ENCODE measurements around the gene TCP1. TPM values are rescaled to one million over a fixed set of nuclear protein-coding genes. Genes with fewer than 3 reads are reported as not detected.

The TCP1 gene
- total and polyA plus RNA-seq, 2 of the 13 experiments (the other 11 are each of a cell fraction or from before 2014, with no cell fraction given) = 116 to 553 TPM

DNA sequence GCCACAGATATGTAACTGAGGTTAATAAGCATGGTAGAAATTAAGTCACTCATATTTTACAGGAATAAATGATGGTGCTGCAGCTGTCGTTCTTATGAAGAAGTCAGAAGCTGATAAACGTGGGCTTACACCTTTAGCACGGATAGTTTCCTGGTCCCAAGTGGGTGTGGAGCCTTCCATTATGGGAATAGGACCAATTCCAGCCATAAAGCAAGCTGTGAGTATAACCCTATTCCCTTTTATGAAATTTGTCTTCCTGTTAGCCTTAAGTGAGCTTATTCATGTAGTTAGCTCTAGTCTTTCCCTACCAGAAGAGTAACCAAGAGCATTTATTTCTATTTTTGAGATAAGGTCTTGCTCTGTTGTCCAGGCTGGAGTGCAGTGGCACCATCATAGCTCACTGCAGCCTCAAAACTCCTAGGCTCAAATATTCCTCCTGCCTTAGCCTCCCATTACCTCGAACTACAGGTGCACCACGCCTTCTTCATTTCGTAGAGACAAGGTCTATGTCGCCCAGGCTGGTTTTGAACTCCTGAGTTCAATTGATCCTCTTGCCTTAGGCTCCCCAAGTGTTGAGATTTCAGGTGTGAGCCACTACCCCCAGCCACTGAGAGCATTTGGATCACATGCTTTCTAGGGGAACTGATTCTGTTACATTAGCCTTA, 12.0 kb downstream of the TCP1 start (continued):
- TF ChIP-seq ZNF766 (CRISPR knock-in tag; IDR thresholded peaks at IDR 0.05; ENCODE audit: borderline replicate concordance) (no peak), CBX5 (CRISPR knock-in tag; IDR thresholded peaks at IDR 0.05; ENCODE audit: borderline replicate concordance) (no peak), SMARCC2 (IDR thresholded peaks at IDR 0.05) (no peak), GZF1 (CRISPR knock-in tag; IDR thresholded peaks at IDR 0.05) (no peak), HOXA7 (CRISPR knock-in tag; IDR thresholded peaks at IDR 0.05) (0 out of 2 replicates have a peak, but pooled peaks have one; percentile 36), SAP130 (CRISPR knock-in tag; IDR thresholded peaks at IDR 0.05; ENCODE audit: low read depth) (no peak)
- TF ChIP-seq, protein P1, sequence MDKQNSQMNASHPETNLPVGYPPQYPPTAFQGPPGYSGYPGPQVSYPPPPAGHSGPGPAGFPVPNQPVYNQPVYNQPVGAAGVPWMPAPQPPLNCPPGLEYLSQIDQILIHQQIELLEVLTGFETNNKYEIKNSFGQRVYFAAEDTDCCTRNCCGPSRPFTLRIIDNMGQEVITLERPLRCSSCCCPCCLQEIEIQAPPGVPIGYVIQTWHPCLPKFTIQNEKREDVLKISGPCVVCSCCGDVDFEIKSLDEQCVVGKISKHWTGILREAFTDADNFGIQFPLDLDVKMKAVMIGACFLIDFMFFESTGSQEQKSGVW (CRISPR knock-in tag; IDR thresholded peaks at IDR 0.05; ENCODE audit: borderline replicate concordance) = no peak
- TF ChIP-seq, protein P2, sequence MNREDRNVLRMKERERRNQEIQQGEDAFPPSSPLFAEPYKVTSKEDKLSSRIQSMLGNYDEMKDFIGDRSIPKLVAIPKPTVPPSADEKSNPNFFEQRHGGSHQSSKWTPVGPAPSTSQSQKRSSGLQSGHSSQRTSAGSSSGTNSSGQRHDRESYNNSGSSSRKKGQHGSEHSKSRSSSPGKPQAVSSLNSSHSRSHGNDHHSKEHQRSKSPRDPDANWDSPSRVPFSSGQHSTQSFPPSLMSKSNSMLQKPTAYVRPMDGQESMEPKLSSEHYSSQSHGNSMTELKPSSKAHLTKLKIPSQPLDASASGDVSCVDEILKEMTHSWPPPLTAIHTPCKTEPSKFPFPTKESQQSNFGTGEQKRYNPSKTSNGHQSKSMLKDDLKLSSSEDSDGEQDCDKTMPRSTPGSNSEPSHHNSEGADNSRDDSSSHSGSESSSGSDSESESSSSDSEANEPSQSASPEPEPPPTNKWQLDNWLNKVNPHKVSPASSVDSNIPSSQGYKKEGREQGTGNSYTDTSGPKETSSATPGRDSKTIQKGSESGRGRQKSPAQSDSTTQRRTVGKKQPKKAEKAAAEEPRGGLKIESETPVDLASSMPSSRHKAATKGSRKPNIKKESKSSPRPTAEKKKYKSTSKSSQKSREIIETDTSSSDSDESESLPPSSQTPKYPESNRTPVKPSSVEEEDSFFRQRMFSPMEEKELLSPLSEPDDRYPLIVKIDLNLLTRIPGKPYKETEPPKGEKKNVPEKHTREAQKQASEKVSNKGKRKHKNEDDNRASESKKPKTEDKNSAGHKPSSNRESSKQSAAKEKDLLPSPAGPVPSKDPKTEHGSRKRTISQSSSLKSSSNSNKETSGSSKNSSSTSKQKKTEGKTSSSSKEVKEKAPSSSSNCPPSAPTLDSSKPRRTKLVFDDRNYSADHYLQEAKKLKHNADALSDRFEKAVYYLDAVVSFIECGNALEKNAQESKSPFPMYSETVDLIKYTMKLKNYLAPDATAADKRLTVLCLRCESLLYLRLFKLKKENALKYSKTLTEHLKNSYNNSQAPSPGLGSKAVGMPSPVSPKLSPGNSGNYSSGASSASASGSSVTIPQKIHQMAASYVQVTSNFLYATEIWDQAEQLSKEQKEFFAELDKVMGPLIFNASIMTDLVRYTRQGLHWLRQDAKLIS (CRISPR knock-in tag; IDR thresholded peaks at IDR 0.05) = no peak

DNA sequence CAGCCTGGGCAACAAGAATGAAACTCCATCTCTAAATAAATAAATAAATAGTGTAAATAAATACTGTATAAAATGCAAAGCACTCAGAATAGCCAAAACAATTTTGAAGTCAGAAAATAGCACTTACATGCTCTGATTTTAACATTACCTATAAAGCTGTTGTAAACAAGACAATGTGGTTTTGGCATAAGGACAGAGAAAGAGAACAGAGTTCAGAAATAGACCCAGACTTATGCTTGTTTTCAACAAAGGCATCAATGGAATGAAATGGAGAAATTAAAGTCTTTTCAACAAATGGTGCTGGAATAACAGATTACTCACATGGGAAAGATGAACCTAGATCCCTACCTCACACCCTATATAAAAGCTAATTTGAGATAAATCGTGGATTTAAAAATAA, 17.2 kb downstream of the TCP1 start:
- Histone ChIP-seq H3K4me3 (replicated peaks in 1 of 3; ENCODE audit: insufficient read depth in 1 of 3, low read depth in 2 of 3, low read length in 3 of 3) (no peak overlapping the region), H3K9me3 (ENCODE audit: low read length) (no peaks in the 10 kb centered on the region), H2AFZ (ENCODE audit: low read length) (no peak overlapping the region), H3K27ac (ENCODE audit: extremely low read length, insufficient read depth, low read length) (no peak overlapping the region), H3K36me3 (replicated peaks in 1 of 2; ENCODE audit: control insufficient read depth in 1 of 2, insufficient read depth in 2 of 2, low read length in 2 of 2) (peaks cover 11 to 90% of the 10 kb centered on the region in 2 experiments), H3K79me2 (ENCODE audit: insufficient read depth, low read length) (peaks cover 12% of the 10 kb centered on the region), H3K4me1 (ENCODE audit: insufficient read depth, low read length) (peaks cover 10% of the 10 kb centered on the region), H3K9ac (ENCODE audit: insufficient read depth, low read depth, low read length) (no peak overlapping the region), H4K20me1 (ENCODE audit: insufficient read depth, low read length) (no peaks in the 10 kb centered on the region), H3K27me3 (ENCODE audit: control insufficient read depth in 1 of 2, insufficient read depth in 2 of 2, low read length in 2 of 2) (no peaks in the 10 kb centered on the region), H3K4me2 (ENCODE audit: low read depth, low read length) (no peak overlapping the region)
- CTCF ChIA-PET (ENCODE audit: low intra/inter-chr PET ratio, low total read pairs) = no interaction called here
- TF ChIP-seq NBN (conservative IDR thresholded peaks at IDR 0.05) = no peak
- TF ChIP-seq TEAD2 (CRISPR knock-in tag; IDR thresholded peaks at IDR 0.05) = no peak
- TF ChIP-seq NFIC (IDR thresholded peaks at IDR 0.05; ENCODE audit: low read length) = no peak
- TF ChIP-seq NR2F6 (IDR thresholded peaks at IDR 0.05) = no peak
- no peak for TF ChIP-seq NR2F6 (CRISPR knock-in tag; IDR thresholded peaks at IDR 0.05)
- TF ChIP-seq PLRG1 (conservative IDR thresholded peaks at IDR 0.05) = no peak
- no peak for TF ChIP-seq FOXA3 (CRISPR knock-in tag; IDR thresholded peaks at IDR 0.05)
- TF ChIP-seq, protein P3, sequence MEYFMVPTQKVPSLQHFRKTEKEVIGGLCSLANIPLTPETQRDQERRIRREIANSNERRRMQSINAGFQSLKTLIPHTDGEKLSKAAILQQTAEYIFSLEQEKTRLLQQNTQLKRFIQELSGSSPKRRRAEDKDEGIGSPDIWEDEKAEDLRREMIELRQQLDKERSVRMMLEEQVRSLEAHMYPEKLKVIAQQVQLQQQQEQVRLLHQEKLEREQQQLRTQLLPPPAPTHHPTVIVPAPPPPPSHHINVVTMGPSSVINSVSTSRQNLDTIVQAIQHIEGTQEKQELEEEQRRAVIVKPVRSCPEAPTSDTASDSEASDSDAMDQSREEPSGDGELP (IDR thresholded peaks at IDR 0.05; ENCODE audit: borderline replicate concordance, low read depth) = no peak
- TF ChIP-seq SNRNP70 (IDR thresholded peaks at IDR 0.05; ENCODE audit: low read depth, low read length) = no peak
- TF ChIP-seq DMAP1 (CRISPR knock-in tag; IDR thresholded peaks at IDR 0.05) = no peak
- TF ChIP-seq ZSCAN22 (CRISPR knock-in tag; IDR thresholded peaks at IDR 0.05) = no peak
- no peak for TF ChIP-seq MEIS2 (CRISPR knock-in tag; IDR thresholded peaks at IDR 0.05)
- no peak for TF ChIP-seq HNRNPL (IDR thresholded peaks at IDR 0.05; ENCODE audit: low read depth, low read length)
- TF ChIP-seq TOPORS (CRISPR knock-in tag; IDR thresholded peaks at IDR 0.05) = no peak
- FAIRE-seq (no peak), DNase-seq (ENCODE audit: low spot score) (no peak), ATAC-seq (no peak)
- no TSS peak for BruUV-seq (replicated peaks)
- WGBS (ENCODE audit: low lambda C conversion rate) = 2% methylated on average over 1 of the region's 1 CpG
- POLR2A ChIA-PET = interaction anchor here (0.9 to 1.5 kb wide), 3 partner anchors 9 to 45 kb away, joined by 3 to 6 read pairs (median 4); partner anchors contain the start of genes ACAT2 and WTAP
- in situ Hi-C loops (cut with HindIII; ENCODE audit: extremely low pct_ligation_motif_present, low pct_unique_long_range_greater_than_20kb) = no loop called here
- intact Hi-C loops (cut with micrococcal nuclease; ENCODE audit: unreplicated experiment) = no loop called here

Measured in HepG2 (cell line).